RWPE2 (cell line): ENCODE measurements around the gene CSNK1G2.

Source experiments
- ATAC-seq: fragments of 200-7000 bp; cut with Tn5 transposase; 3 replicates; pipeline ENCODE4 v1.9.1; 2021; ENCODE audit warnings: low read depth
- DNase-seq: peaks from one replicate; pipeline ENCODE4 v3.0.0-alpha.2; 2020; ENCODE audit warnings: low spot score
- H3K27ac ChIP-seq: fragments of 450-650 bp; 2 replicates; pipeline ENCODE4 v1.5.1; 2017; ENCODE audit warnings: mild to moderate bottlenecking; ENCODE audit not compliant: poor library complexity, severe bottlenecking
- H3K27me3 ChIP-seq: fragments of 250-450 bp; sonication (Bioruptor Pico); 2 replicates; pipeline ENCODE4 v1.5.1; 2021; ENCODE audit warnings: mild to moderate bottlenecking, moderate library complexity; ENCODE audit not compliant: insufficient read depth, poor library complexity, severe bottlenecking
- H3K36me3 ChIP-seq: fragments of 250-450 bp; sonication (Bioruptor Pico); 2 replicates; pipeline ENCODE4 v1.5.1; 2020; ENCODE audit warnings: low read depth, mild to moderate bottlenecking, moderate library complexity
- H3K4me1 ChIP-seq: fragments of 250-450 bp; sonication (Bioruptor Pico); 2 replicates; pipeline ENCODE4 v1.5.1; 2021; ENCODE audit warnings: mild to moderate bottlenecking, moderate library complexity; ENCODE audit not compliant: insufficient read depth, poor library complexity, severe bottlenecking
- H3K4me3 ChIP-seq: fragments of 250-450 bp; sonication (Bioruptor Pico); 2 replicates; pipeline ENCODE4 v1.5.1; 2021; ENCODE audit warnings: mild to moderate bottlenecking, moderate library complexity; ENCODE audit not compliant: severe bottlenecking
- H3K9me3 ChIP-seq: fragments of 250-450 bp; sonication (Bioruptor Pico); 2 replicates; pipeline ENCODE4 v1.5.1; 2021; ENCODE audit warnings: mild to moderate bottlenecking, moderate library complexity; ENCODE audit not compliant: severe bottlenecking
- CTCF ChIP-seq: fragments of 450-650 bp; IDR thresholded peaks from one replicate; pipeline ENCODE4 v1.5.1; 2017; ENCODE audit warnings: mild to moderate bottlenecking, moderate library complexity; ENCODE audit not compliant: poor library complexity, severe bottlenecking

The CSNK1G2 gene

GRCh38 chr19:1911098-1911497 lies 29.9 kb upstream of the CSNK1G2 start:
- DNase-seq (no peak), ATAC-seq (no peak)
- peaks cover 6% of the 10 kb centered on the region for H3K4me1 ChIP-seq
- H3K36me3 ChIP-seq = peaks cover 7% of the 10 kb centered on the region; the same call in 1 of the 2 replicates
- TF ChIP-seq CTCF = no peak
- H3K27ac ChIP-seq = no peak overlapping the region
- no peak overlapping the region for H3K4me3 ChIP-seq
- no peaks in the 10 kb centered on the region for H3K27me3 ChIP-seq
- H3K9me3 ChIP-seq = no peaks in the 10 kb centered on the region

GRCh38 chr19:1911995-1912394 lies 29.0 kb upstream of the CSNK1G2 start:
- Histone ChIP-seq H3K27ac (no peak overlapping the region), H3K9me3 (no peaks in the 10 kb centered on the region), H3K4me3 (no peak overlapping the region), H3K36me3 (0 out of 2 replicates have a peak, but pooled peaks cover 3% of the 10 kb centered on the region), H3K4me1 (peaks cover 6% of the 10 kb centered on the region), H3K27me3 (no peaks in the 10 kb centered on the region)
- TF ChIP-seq CTCF = no peak
- no peak for ATAC-seq
- DNase-seq = no peak

GRCh38 chr19:1912760-1913505 lies 28.0 kb upstream of the CSNK1G2 start:
- H3K9me3 ChIP-seq = no peaks in the 10 kb centered on the region
- no peak for ATAC-seq

GRCh38 chr19:1913781-1914577 lies 27.0 kb upstream of the CSNK1G2 start:
- no peak for TF ChIP-seq CTCF
- no peak for DNase-seq
- Histone ChIP-seq H3K27me3 (no peaks in the 10 kb centered on the region), H3K36me3 (peaks cover 9% of the 10 kb centered on the region; the same call in 1 of the 2 replicates), H3K9me3 (no peaks in the 10 kb centered on the region), H3K4me1 (peaks cover 6% of the 10 kb centered on the region), H3K4me3 (no peak overlapping the region), H3K27ac (no peak overlapping the region)
- peak; percentile 10; the same call in 1 of the 3 replicates for ATAC-seq

More at GRCh38 chr19:1912760-1913505, 28.0 kb upstream of the CSNK1G2 start:
- H3K27me3 ChIP-seq = no peaks in the 10 kb centered on the region
- DNase-seq = no peak
- H3K4me3 ChIP-seq = no peak overlapping the region
- peaks cover 6% of the 10 kb centered on the region for H3K4me1 ChIP-seq
- no peak for TF ChIP-seq CTCF
- H3K36me3 ChIP-seq = peaks cover 6% of the 10 kb centered on the region; the same call in 1 of the 2 replicates
- no peak overlapping the region for H3K27ac ChIP-seq
